Liver (tissue), 9 donors: ENCODE results near the gene BTNL2. TPM values are rescaled to one million over a fixed set of nuclear protein-coding genes. Genes with fewer than 3 reads are reported as not detected.

Experiments
- DNase-seq: peaks from one replicate; pipeline ENCODE4 v3.0.0-alpha.2; 2017; ENCODE audit warnings: low spot score
- H3K27ac ChIP-seq, 2 donors: one replicate each; pipeline ENCODE4 v1.7.0; 2013; ENCODE audit warnings: inconsistent platforms in 2 of 2, low read length in 2 of 2, control low read depth in 1 of 2, low read depth in 1 of 2, mild to moderate bottlenecking in 1 of 2
- H3K27me3 ChIP-seq, 4 donors: one replicate each; pipeline versions ENCODE4 v1.6.1 to v1.7.0; 2013; ENCODE audit warnings: low read length in 3 of 4, inconsistent platforms in 1 of 4, mild to moderate bottlenecking in 1 of 4, moderate library complexity in 1 of 4; ENCODE audit not compliant: control insufficient read depth in 4 of 4, insufficient read depth in 4 of 4
- H3K36me3 ChIP-seq, 4 donors: one replicate each; pipeline versions ENCODE4 v1.6.1 to v1.7.0; 2013; ENCODE audit warnings: low read length in 3 of 4, mild to moderate bottlenecking in 3 of 4, low read depth in 1 of 4, moderate library complexity in 1 of 4; ENCODE audit not compliant: control insufficient read depth in 4 of 4, insufficient read depth in 3 of 4
- H3K4me1 ChIP-seq, 4 donors: one replicate each; pipeline versions ENCODE4 v1.6.1 to v1.7.0; 2013; ENCODE audit warnings: low read length in 3 of 4, mild to moderate bottlenecking in 3 of 4, moderate library complexity in 1 of 4; ENCODE audit not compliant: control insufficient read depth in 4 of 4, insufficient read depth in 4 of 4
- H3K4me3 ChIP-seq, 3 donors: one replicate each; pipeline versions ENCODE4 v1.6.1 to v1.7.0; 2013; ENCODE audit warnings: low read length in 3 of 3, control low read depth in 1 of 3, low read depth in 1 of 3, mild to moderate bottlenecking in 1 of 3
- H3K9ac ChIP-seq, 2 donors: one replicate each; pipeline ENCODE4 v1.7.0; 2013; ENCODE audit warnings: low read length in 2 of 2, mild to moderate bottlenecking in 2 of 2, moderate library complexity in 2 of 2, control low read depth in 1 of 2, low read depth in 1 of 2
- H3K9me3 ChIP-seq, 4 donors: one replicate each; pipeline versions ENCODE4 v1.6.1 to v1.7.0; 2013; ENCODE audit warnings: low read length in 3 of 4; ENCODE audit not compliant: control insufficient read depth in 4 of 4
- EGR1 ChIP-seq, 2 donors: IDR thresholded peaks; 2 replicates each; pipeline ENCODE4 v1.6.1; 2016 to 2018; ENCODE audit warnings: antibody characterized with exemption in 2 of 2, low read depth in 2 of 2
- FOXA1 ChIP-seq: IDR thresholded peaks from 2 replicates; pipeline ENCODE4 v1.6.1; 2016; ENCODE audit warnings: antibody characterized with exemption
- GABPA ChIP-seq, 2 donors: IDR thresholded peaks in 1 of 2; conservative IDR thresholded peaks in 1 of 2; 2 replicates each; pipeline ENCODE4 v1.6.1; 2016; ENCODE audit warnings: antibody characterized with exemption in 2 of 2, mild to moderate bottlenecking in 1 of 2, moderate library complexity in 1 of 2
- HNF4A ChIP-seq, 2 donors: conservative IDR thresholded peaks; 2 replicates each; pipeline ENCODE4 v1.6.1; 2016; ENCODE audit warnings: antibody characterized with exemption in 2 of 2, mild to moderate bottlenecking in 2 of 2
- HNF4G ChIP-seq: IDR thresholded peaks from 2 replicates; pipeline ENCODE4 v1.6.1; 2016; ENCODE audit warnings: antibody characterized with exemption
- NR2F2 ChIP-seq: IDR thresholded peaks from 2 replicates; pipeline ENCODE4 v1.6.1; 2016; ENCODE audit warnings: antibody characterized with exemption
- RAD21 ChIP-seq, 2 donors: IDR thresholded peaks; 2 replicates each; pipeline ENCODE4 v1.6.1; 2016; ENCODE audit warnings: antibody characterized with exemption in 2 of 2, mild to moderate bottlenecking in 2 of 2
- RXRA ChIP-seq, 2 donors: IDR thresholded peaks; 2 replicates each; pipeline ENCODE4 v1.6.1; 2017 to 2018; ENCODE audit warnings: antibody characterized with exemption in 2 of 2, mild to moderate bottlenecking in 1 of 2
- TAF1 ChIP-seq: conservative IDR thresholded peaks from 2 replicates; pipeline ENCODE4 v1.6.1; 2016; ENCODE audit warnings: antibody characterized with exemption, mild to moderate bottlenecking
- YY1 ChIP-seq: IDR thresholded peaks from 2 replicates; pipeline ENCODE4 v1.6.1; 2016; ENCODE audit warnings: antibody characterized with exemption, mild to moderate bottlenecking
- WGBS: extraction: QIAGEN DNeasy Blood & Tissue Kit; methylation state at CpG from one replicate; pipeline ENCODE4 v1.1.7; 2013; 5-methylcytosine and 5-hydroxymethylcytosine counted together
- polyA plus RNA-seq, 2 donors: library from polyadenylated mRNA; stranded (reverse) in 1 of 2; unstranded in 1 of 2; fragments of 200-250 nt in 1 of 2; fragments of >200 nt in 1 of 2; fragmentation: Nextera tagmentation in 1 of 2; extraction: Ambion mirVana in 1 of 2; gene quantifications; one replicate each; pipeline versions ENCODE4 v1.2.1 to v1.2.3, GENCODE V29; 2013 to 2015
- total RNA-seq, 2 donors: library from RNA; depleted of rRNA; stranded (reverse); fragments of >200 nt; gene quantifications; one replicate each; pipeline ENCODE4 v1.2.3, GENCODE V29; 2014
- TF ChIP-seq, protein P1 (sequence below): IDR thresholded peaks from 2 replicates; pipeline ENCODE4 v1.6.1; 2016; ENCODE audit warnings: antibody characterized with exemption, mild to moderate bottlenecking
- TF ChIP-seq, protein P2 (sequence below): IDR thresholded peaks from 2 replicates; pipeline ENCODE4 v1.6.1; 2016; ENCODE audit warnings: antibody characterized with exemption
- TF ChIP-seq, protein P3 (sequence below): IDR thresholded peaks from 2 replicates; pipeline ENCODE4 v1.6.1; 2016; ENCODE audit warnings: antibody characterized with exemption
- donor health status: healthy.
- donor health status: healthy.
- donor health status: healthy.
- donor health status: healthy.
- donor health status: healthy.

The BTNL2 gene
- total and polyA plus RNA-seq, 4 donors: not detected

DNA sequence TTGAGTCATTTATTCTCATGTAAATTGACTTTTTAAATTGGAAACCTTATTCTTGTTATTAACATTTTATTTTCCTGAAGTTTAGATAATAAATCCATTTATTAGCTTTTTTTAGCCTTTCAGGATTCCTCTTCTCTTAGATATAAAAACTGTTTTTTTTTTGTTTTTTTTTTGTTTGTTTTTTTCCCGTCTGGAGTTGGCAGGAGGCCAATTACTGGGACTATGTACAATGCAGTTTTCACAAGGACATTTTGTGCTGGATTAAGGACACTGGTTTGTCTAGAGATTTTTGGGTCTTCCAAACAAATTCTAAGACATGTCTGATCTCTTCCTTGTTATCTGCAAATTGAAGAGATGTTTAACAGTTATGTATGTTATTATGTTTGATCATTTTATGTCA, 1.3 kb downstream of the BTNL2 start:
- Histone ChIP-seq H3K4me3 (no peak overlapping the region), H3K27me3 (peaks cover 0 to 15% (median 9%) of the 10 kb centered on the region in 4 donors), H3K9me3 (no peaks in the 10 kb centered on the region), H3K4me1 (no peaks in the 10 kb centered on the region), H3K9ac (no peak overlapping the region), H3K27ac (no peak overlapping the region), H3K36me3 (no peaks in the 10 kb centered on the region)
- WGBS: 5% methylated on average over 1 of the region's 1 CpG
- DNase-seq: no peak
- TF ChIP-seq, protein P1, sequence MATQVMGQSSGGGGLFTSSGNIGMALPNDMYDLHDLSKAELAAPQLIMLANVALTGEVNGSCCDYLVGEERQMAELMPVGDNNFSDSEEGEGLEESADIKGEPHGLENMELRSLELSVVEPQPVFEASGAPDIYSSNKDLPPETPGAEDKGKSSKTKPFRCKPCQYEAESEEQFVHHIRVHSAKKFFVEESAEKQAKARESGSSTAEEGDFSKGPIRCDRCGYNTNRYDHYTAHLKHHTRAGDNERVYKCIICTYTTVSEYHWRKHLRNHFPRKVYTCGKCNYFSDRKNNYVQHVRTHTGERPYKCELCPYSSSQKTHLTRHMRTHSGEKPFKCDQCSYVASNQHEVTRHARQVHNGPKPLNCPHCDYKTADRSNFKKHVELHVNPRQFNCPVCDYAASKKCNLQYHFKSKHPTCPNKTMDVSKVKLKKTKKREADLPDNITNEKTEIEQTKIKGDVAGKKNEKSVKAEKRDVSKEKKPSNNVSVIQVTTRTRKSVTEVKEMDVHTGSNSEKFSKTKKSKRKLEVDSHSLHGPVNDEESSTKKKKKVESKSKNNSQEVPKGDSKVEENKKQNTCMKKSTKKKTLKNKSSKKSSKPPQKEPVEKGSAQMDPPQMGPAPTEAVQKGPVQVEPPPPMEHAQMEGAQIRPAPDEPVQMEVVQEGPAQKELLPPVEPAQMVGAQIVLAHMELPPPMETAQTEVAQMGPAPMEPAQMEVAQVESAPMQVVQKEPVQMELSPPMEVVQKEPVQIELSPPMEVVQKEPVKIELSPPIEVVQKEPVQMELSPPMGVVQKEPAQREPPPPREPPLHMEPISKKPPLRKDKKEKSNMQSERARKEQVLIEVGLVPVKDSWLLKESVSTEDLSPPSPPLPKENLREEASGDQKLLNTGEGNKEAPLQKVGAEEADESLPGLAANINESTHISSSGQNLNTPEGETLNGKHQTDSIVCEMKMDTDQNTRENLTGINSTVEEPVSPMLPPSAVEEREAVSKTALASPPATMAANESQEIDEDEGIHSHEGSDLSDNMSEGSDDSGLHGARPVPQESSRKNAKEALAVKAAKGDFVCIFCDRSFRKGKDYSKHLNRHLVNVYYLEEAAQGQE: no peak
- TF ChIP-seq GABPA (IDR thresholded peaks at IDR 0.05 in 1 of 2, conservative IDR thresholded peaks at IDR 0.05 in 1 of 2): no peak
- TF ChIP-seq NR2F2: no peak
- TF ChIP-seq HNF4G: no peak
- TF ChIP-seq RXRA (IDR thresholded peaks at IDR 0.05): no peak

DNA sequence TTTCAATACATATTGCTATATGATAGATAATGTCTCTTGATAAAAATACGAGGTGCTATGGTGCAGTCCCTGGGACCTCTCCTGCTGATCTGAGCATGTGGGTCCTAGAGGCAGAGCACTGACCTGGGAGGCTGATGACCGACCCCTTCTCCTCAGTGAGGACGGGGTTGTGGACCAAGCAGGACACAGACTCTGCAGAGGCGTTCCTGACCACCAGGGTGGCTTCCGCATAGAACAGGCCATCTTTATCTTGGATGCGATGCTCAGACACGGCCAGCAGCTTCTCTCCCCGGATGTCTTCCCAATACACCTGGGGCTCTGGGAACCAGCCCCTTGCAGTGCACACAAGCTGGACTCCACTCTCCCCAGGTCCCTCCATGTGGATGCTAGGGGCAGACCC, 4.2 kb downstream of the BTNL2 start:
- H3K4me1 ChIP-seq: no peaks in the 10 kb centered on the region
- no peak overlapping the region for H3K4me3 ChIP-seq
- H3K36me3 ChIP-seq: no peaks in the 10 kb centered on the region
- H3K27ac ChIP-seq: no peak overlapping the region
- TF ChIP-seq HNF4A (conservative IDR thresholded peaks at IDR 0.05): no peak
- no peak for TF ChIP-seq FOXA1
- TF ChIP-seq, protein P2, sequence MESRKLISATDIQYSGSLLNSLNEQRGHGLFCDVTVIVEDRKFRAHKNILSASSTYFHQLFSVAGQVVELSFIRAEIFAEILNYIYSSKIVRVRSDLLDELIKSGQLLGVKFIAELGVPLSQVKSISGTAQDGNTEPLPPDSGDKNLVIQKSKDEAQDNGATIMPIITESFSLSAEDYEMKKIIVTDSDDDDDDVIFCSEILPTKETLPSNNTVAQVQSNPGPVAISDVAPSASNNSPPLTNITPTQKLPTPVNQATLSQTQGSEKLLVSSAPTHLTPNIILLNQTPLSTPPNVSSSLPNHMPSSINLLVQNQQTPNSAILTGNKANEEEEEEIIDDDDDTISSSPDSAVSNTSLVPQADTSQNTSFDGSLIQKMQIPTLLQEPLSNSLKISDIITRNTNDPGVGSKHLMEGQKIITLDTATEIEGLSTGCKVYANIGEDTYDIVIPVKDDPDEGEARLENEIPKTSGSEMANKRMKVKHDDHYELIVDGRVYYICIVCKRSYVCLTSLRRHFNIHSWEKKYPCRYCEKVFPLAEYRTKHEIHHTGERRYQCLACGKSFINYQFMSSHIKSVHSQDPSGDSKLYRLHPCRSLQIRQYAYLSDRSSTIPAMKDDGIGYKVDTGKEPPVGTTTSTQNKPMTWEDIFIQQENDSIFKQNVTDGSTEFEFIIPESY: no peak
- TF ChIP-seq YY1: no peak
- TF ChIP-seq NR2F2: no peak
- TF ChIP-seq EGR1 (IDR thresholded peaks at IDR 0.05; ENCODE audit: low read depth in 2 of 2): no peak
- H3K9me3 ChIP-seq: no peaks in the 10 kb centered on the region
- DNase-seq: no peak
- no peak overlapping the region for H3K9ac ChIP-seq
- 45% methylated on average over 8 of the region's 8 CpGs for WGBS
- peaks cover 0 to 26% (median 9%) of the 10 kb centered on the region in 4 donors for H3K27me3 ChIP-seq

DNA sequence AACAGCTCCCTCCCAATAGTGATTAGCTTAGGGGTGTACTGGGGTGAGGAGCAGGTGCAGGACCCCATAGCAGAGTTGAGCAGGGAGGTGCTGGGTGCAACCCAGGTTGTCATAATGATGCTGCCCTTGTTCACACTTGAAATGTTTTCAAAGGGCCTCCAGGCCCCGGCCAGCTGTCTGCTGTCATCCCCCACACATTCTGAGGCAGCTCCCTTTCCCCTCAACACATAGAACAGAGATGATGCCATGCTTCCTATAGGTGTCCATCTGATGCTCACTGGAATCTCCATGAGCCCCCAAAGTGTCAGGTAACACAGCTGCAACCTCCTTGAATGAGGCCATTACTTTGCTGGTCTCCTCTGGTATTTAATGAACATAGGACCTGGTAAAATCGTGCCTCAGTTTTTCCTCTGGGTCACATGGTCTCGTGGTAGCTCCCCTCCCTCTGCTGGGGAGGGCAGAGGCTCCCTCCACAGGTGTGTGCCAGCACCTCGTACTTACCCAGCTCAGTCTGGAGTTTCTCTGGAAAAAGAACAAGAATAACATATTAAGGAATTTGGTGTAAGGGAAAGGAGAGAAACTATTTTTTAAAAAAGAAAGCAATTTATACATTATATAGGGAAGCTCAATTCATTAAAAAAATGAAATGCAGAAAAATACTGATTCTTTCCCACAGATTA, 5.6 kb downstream of the BTNL2 start:
- Histone ChIP-seq H3K36me3 (no peaks in the 10 kb centered on the region), H3K9me3 (no peaks in the 10 kb centered on the region), H3K27ac (no peak overlapping the region), H3K4me1 (no peaks in the 10 kb centered on the region), H3K4me3 (no peak overlapping the region), H3K9ac (no peak overlapping the region), H3K27me3 (peaks cover 0 to 20% (median 7%) of the 10 kb centered on the region in 4 donors)
- TF ChIP-seq HNF4G: no peak
- no peak for TF ChIP-seq YY1
- TF ChIP-seq HNF4A (conservative IDR thresholded peaks at IDR 0.05): no peak
- TF ChIP-seq GABPA (IDR thresholded peaks at IDR 0.05 in 1 of 2, conservative IDR thresholded peaks at IDR 0.05 in 1 of 2): no peak
- no peak for TF ChIP-seq RXRA (IDR thresholded peaks at IDR 0.05)
- TF ChIP-seq RAD21 (IDR thresholded peaks at IDR 0.05): no peak
- TF ChIP-seq NR2F2: no peak
- TF ChIP-seq, protein P3, sequence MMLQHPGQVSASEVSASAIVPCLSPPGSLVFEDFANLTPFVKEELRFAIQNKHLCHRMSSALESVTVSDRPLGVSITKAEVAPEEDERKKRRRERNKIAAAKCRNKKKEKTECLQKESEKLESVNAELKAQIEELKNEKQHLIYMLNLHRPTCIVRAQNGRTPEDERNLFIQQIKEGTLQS: no peak
- TF ChIP-seq TAF1: no peak
- DNase-seq: no peak
- WGBS: 37% methylated on average over 4 of the region's 4 CpGs
